Mucosa of descending colon (tissue), 3 donors: ENCODE data around the gene NEDD4. TPM values are rescaled to one million over a fixed set of nuclear protein-coding genes. Genes with fewer than 3 reads are reported as not detected.

Experiments
- ATAC-seq: fragments of 200-7000 bp; cut with Tn5 transposase; one replicate; pipeline ENCODE4 v1.9.1; 2020; ENCODE audit warnings: mild to moderate bottlenecking, moderate library complexity
- DNase-seq, 3 donors: peaks; one replicate each; pipeline ENCODE4 v3.0.0-alpha.2; 2020
- H3K36me3 ChIP-seq: fragments of 200-600 bp; one replicate; pipeline ENCODE4 v1.8.0; 2021; ENCODE audit warnings: low read depth, mild to moderate bottlenecking
- H3K4me1 ChIP-seq: fragments of 200-600 bp; one replicate; pipeline ENCODE4 v1.8.0; 2021; ENCODE audit warnings: low read depth, mild to moderate bottlenecking
- H3K4me3 ChIP-seq: fragments of 200-600 bp; one replicate; pipeline ENCODE4 v1.8.0; 2021; ENCODE audit warnings: mild to moderate bottlenecking
- H3K9me3 ChIP-seq: fragments of 200-600 bp; one replicate; pipeline ENCODE4 v1.8.0; 2021; ENCODE audit warnings: mild to moderate bottlenecking
- CTCF ChIP-seq: fragments of 200-600 bp; IDR thresholded peaks from one replicate; pipeline ENCODE4 v1.8.0; 2022; ENCODE audit warnings: antibody characterized with exemption, mild to moderate bottlenecking
- intact Hi-C, 2 donors: fragments of 100-400 bp; cut with DNase I in 1 of 2; cut with micrococcal nuclease in 1 of 2; formaldehyde crosslinking; loops; one replicate each; pipeline versions ENCODE4 v1.11.0 to v1.11.1; 2022; cut with DNase I, micrococcal nuclease
- total RNA-seq, 3 donors: library from RNA; stranded (reverse); fragmentation: NEBNext Ultra II Directional in 2 of 3; extraction: Animal tissue kit (Norgen Biotek cat#: 25700) in 2 of 3; gene quantifications; one replicate each; pipeline versions ENCODE4 v1.2.1 to v1.2.4, GENCODE V29; 2021 to 2023
- donor health status: DM: no; HTN: no; CAD: no; lungs with moderate emphysema.
- donor health status: DM: no; HTN: no; CAD: no.
- donor health status: DM: no; HTN: yes; CAD: no.

NEDD4 gene
- total RNA-seq, 3 donors from 2014 or later: 9.3 to 21.5 (median 10.2) TPM

- no peak for DNase-seq
- Histone ChIP-seq H3K4me3 (no peak overlapping the region), H3K9me3 (no peaks in the 10 kb centered on the region), H3K36me3 (no peaks in the 10 kb centered on the region), H3K4me1 (no peaks in the 10 kb centered on the region)
- no peak for ATAC-seq
- intact Hi-C loops: no loop called here
- TF ChIP-seq CTCF: no peak
These were observed 51.1 kb downstream of the NEDD4 start for GRCh38 chr15:55942332-55942731.

GRCh38 chr15:55937040-55937439 is 56.4 kb downstream of the NEDD4 start:
- no peak for ATAC-seq
- TF ChIP-seq CTCF: no peak
- H3K4me1 ChIP-seq: no peaks in the 10 kb centered on the region

GRCh38 chr15:55928955-55929354 is 64.5 kb downstream of the NEDD4 start:
- Histone ChIP-seq H3K9me3 (no peaks in the 10 kb centered on the region), H3K4me1 (no peaks in the 10 kb centered on the region), H3K36me3 (no peaks in the 10 kb centered on the region), H3K4me3 (no peak overlapping the region)
- DNase-seq (no peak), ATAC-seq (no peak)
- intact Hi-C loops: no loop called here
- TF ChIP-seq CTCF: no peak

More at GRCh38 chr15:55937040-55937439, 56.4 kb downstream of the NEDD4 start:
- peak in 1 of 3 donors; percentile 13 for DNase-seq
- H3K4me3 ChIP-seq: no peak overlapping the region
- no peaks in the 10 kb centered on the region for H3K9me3 ChIP-seq
- intact Hi-C loops: no loop called here
- no peaks in the 10 kb centered on the region for H3K36me3 ChIP-seq

GRCh38 chr15:55921744-55922143 is 71.7 kb downstream of the NEDD4 start:
- Histone ChIP-seq H3K36me3 (no peaks in the 10 kb centered on the region), H3K9me3 (no peaks in the 10 kb centered on the region), H3K4me3 (no peak overlapping the region), H3K4me1 (no peaks in the 10 kb centered on the region)
- ATAC-seq: no peak
- no peak for TF ChIP-seq CTCF
- no peak for DNase-seq
- intact Hi-C loops: no loop called here

- intact Hi-C loops: no loop called here
- Histone ChIP-seq H3K4me3 (no peak overlapping the region), H3K4me1 (no peaks in the 10 kb centered on the region), H3K36me3 (no peaks in the 10 kb centered on the region), H3K9me3 (no peaks in the 10 kb centered on the region)
- DNase-seq: peak in 1 of 3 donors; percentile 42
- peak; percentile 75 for ATAC-seq
- no peak for TF ChIP-seq CTCF
These were observed 75.5 kb downstream of the NEDD4 start for GRCh38 chr15:55917881-55918296.
